H9 (cell line): Measurements from ENCODE around the gene BICD2. TPM values are rescaled to one million over a fixed set of nuclear protein-coding genes. Genes with fewer than 3 reads are reported as not detected.

Source experiments
- DNase-seq: peaks from one replicate; pipeline ENCODE4 v3.0.0-alpha.2; 2017
- H2AFZ ChIP-seq: one replicate; pipeline ENCODE4 v1.6.1; 2013; ENCODE audit warnings: mild to moderate bottlenecking, low read length, control low read depth, moderate library complexity
- H2AK5ac ChIP-seq: 2 replicates; pipeline ENCODE4 v1.6.1; 2013; ENCODE audit warnings: low read length, control low read depth, mixed read lengths; ENCODE audit not compliant: insufficient read length
- H2BK120ac ChIP-seq: one replicate; pipeline ENCODE4 v1.6.1; 2013; ENCODE audit warnings: low read depth, mild to moderate bottlenecking, low read length, control low read depth, inconsistent platforms; ENCODE audit not compliant: poor library complexity, severe bottlenecking
- H2BK12ac ChIP-seq: 2 replicates; pipeline ENCODE4 v1.6.1; 2013; ENCODE audit warnings: low read length, control low read depth, mixed read lengths, low read depth; ENCODE audit not compliant: insufficient read length
- H2BK15ac ChIP-seq: 2 replicates; pipeline ENCODE4 v1.6.1; 2013; ENCODE audit warnings: low read depth, low read length, control low read depth
- H2BK20ac ChIP-seq: one replicate; pipeline ENCODE4 v1.6.1; 2013; ENCODE audit warnings: low read depth, mild to moderate bottlenecking, low read length, control low read depth, inconsistent platforms; ENCODE audit not compliant: poor library complexity, severe bottlenecking
- H2BK5ac ChIP-seq: 2 replicates; pipeline ENCODE4 v1.6.1; 2013; ENCODE audit warnings: low read length, control low read depth, mixed read lengths; ENCODE audit not compliant: insufficient read length
- H3K14ac ChIP-seq: 2 replicates; pipeline ENCODE4 v1.6.1; 2013; ENCODE audit warnings: low read length, control low read depth; ENCODE audit not compliant: insufficient read depth
- H3K18ac ChIP-seq: 2 replicates; pipeline ENCODE4 v1.6.1; 2013; ENCODE audit warnings: low read depth, mild to moderate bottlenecking, mixed read lengths, low read length, control low read depth; ENCODE audit not compliant: insufficient read length
- H3K23ac ChIP-seq: 2 replicates; pipeline ENCODE4 v1.6.1; 2013; ENCODE audit warnings: low read length, control low read depth, mixed read lengths, low read depth; ENCODE audit not compliant: insufficient read length
- H3K23me2 ChIP-seq: 2 replicates; pipeline ENCODE4 v1.6.1; 2013; ENCODE audit warnings: low read depth, mild to moderate bottlenecking, mixed read lengths, low read length, control low read depth; ENCODE audit not compliant: insufficient read length, poor library complexity, severe bottlenecking
- H3K27ac ChIP-seq: 2 replicates; pipeline ENCODE4 v1.5.1; 2013; ENCODE audit warnings: low read length, control low read depth, mixed read lengths, low read depth; ENCODE audit not compliant: insufficient read length
- H3K27me3 ChIP-seq: 2 replicates; pipeline ENCODE4 v1.6.1; 2013; ENCODE audit warnings: low read length, control low read depth, inconsistent platforms; ENCODE audit not compliant: insufficient read depth
- H3K4ac ChIP-seq: 2 replicates; pipeline ENCODE4 v1.6.1; 2013; ENCODE audit warnings: low read depth, mild to moderate bottlenecking, control low read depth, inconsistent platforms, low read length, moderate library complexity
- H3K4me1 ChIP-seq: 2 replicates; pipeline ENCODE4 v1.6.1; 2013; ENCODE audit warnings: low read length, control low read depth, inconsistent platforms; ENCODE audit not compliant: insufficient read depth
- H3K4me2 ChIP-seq: 2 replicates; pipeline ENCODE4 v1.6.1; 2013; ENCODE audit warnings: low read length, control low read depth, mixed read lengths; ENCODE audit not compliant: insufficient read length, insufficient read depth
- H3K56ac ChIP-seq: 2 replicates; pipeline ENCODE4 v1.6.1; 2013; ENCODE audit warnings: low read depth, mild to moderate bottlenecking, mixed read lengths, low read length, control low read depth; ENCODE audit not compliant: insufficient read length
- H3K79me1 ChIP-seq: 2 replicates; pipeline ENCODE4 v1.6.1; 2013; ENCODE audit warnings: low read depth, mild to moderate bottlenecking, moderate library complexity, low read length, control low read depth, inconsistent platforms; ENCODE audit not compliant: insufficient read depth, poor library complexity, severe bottlenecking
- H3K79me2 ChIP-seq: 2 replicates; pipeline ENCODE4 v1.6.1; 2013; ENCODE audit warnings: low read length, control low read depth, inconsistent platforms; ENCODE audit not compliant: insufficient read depth
- H3K9ac ChIP-seq: 2 replicates; pipeline ENCODE4 v1.6.1; 2013; ENCODE audit warnings: low read length, control low read depth, mixed read lengths; ENCODE audit not compliant: insufficient read length; ENCODE audit errors: extremely low read depth
- H3K9me3 ChIP-seq: one replicate; pipeline ENCODE4 v1.6.1; 2013; ENCODE audit warnings: low read depth, low read length, inconsistent platforms; ENCODE audit not compliant: control insufficient read depth
- H3T11ph ChIP-seq: one replicate; pipeline ENCODE4 v1.6.1; 2013; ENCODE audit warnings: mild to moderate bottlenecking, low read length, control low read depth, inconsistent platforms
- H4K20me1 ChIP-seq: one replicate; pipeline ENCODE4 v1.6.1; 2013; ENCODE audit not compliant: control insufficient read depth, insufficient read length, insufficient read depth
- H4K5ac ChIP-seq: 2 replicates; pipeline ENCODE4 v1.6.1; 2013; ENCODE audit warnings: low read depth, mild to moderate bottlenecking, mixed read lengths, low read length, control low read depth; ENCODE audit not compliant: insufficient read length
- H4K8ac ChIP-seq: replicated peaks from 2 replicates; pipeline ENCODE4 v1.6.1; 2013; ENCODE audit warnings: low read length, control low read depth, mixed read lengths, low read depth; ENCODE audit not compliant: insufficient read length
- H4K91ac ChIP-seq: 2 replicates; pipeline ENCODE4 v1.6.1; 2013; ENCODE audit warnings: low read depth, mild to moderate bottlenecking, moderate library complexity, mixed read lengths, low read length, control low read depth; ENCODE audit not compliant: insufficient read length
- H3K27ac Mint-ChIP-seq, 3 experiments: 2 replicates in 2 of 3; 3 replicates in 1 of 3; pipeline ENCODE4 v1.8.0; 2020 to 2021; ENCODE audit warnings: mixed read lengths in 3 of 3, mild to moderate bottlenecking in 1 of 3, moderate library complexity in 1 of 3
- H3K27me3 Mint-ChIP-seq: 2 replicates; pipeline ENCODE4 v1.8.0; 2021; ENCODE audit warnings: low read depth, mild to moderate bottlenecking, moderate library complexity, mixed read lengths
- H3K36me3 Mint-ChIP-seq, 3 experiments: 2 replicates in 2 of 3; 3 replicates in 1 of 3; pipeline ENCODE4 v1.8.0; 2020 to 2021; ENCODE audit warnings: low read depth in 3 of 3, mixed read lengths in 3 of 3; ENCODE audit not compliant: insufficient read depth in 1 of 3
- H3K4me1 Mint-ChIP-seq, 2 experiments: 2 replicates each; pipeline ENCODE4 v1.8.0; 2020; ENCODE audit warnings: mixed read lengths in 2 of 2
- H3K4me3 Mint-ChIP-seq, 2 experiments: 2 replicates in 1 of 2; 3 replicates in 1 of 2; pipeline ENCODE4 v1.8.0; 2020 to 2021; ENCODE audit warnings: mild to moderate bottlenecking in 2 of 2, mixed read lengths in 2 of 2, moderate library complexity in 1 of 2
- H3K9me3 Mint-ChIP-seq, 2 experiments: 2 replicates in 1 of 2; 3 replicates in 1 of 2; pipeline ENCODE4 v1.8.0; 2020; ENCODE audit warnings: mild to moderate bottlenecking in 2 of 2, mixed read lengths in 2 of 2, moderate library complexity in 1 of 2
- WGBS: extraction: QIAGEN DNeasy Blood & Tissue Kit; methylation state at CpG from one replicate; pipeline ENCODE4 v1.1.7; 2013; ENCODE audit warnings: missing lambda C conversion rate, low lambda C conversion rate, mixed read lengths; ENCODE audit not compliant: insufficient read length; ENCODE audit errors: extremely low coverage; 5-methylcytosine and 5-hydroxymethylcytosine counted together
- total RNA-seq: library from RNA; stranded (reverse); gene quantifications from 2 replicates; pipeline ENCODE4 v1.2.1, GENCODE V29; 2021
- TF ChIP-seq, protein P1 (sequence below): fragments of 200-600 bp; sonication (generic); conservative IDR thresholded peaks from 3 replicates; pipeline ENCODE4 v1.8.0; 2021; ENCODE audit warnings: antibody characterized with exemption, mild to moderate bottlenecking

The BICD2 gene
- total RNA-seq, 1 experiment from 2014 or later, result 22.3 TPM

DNA sequence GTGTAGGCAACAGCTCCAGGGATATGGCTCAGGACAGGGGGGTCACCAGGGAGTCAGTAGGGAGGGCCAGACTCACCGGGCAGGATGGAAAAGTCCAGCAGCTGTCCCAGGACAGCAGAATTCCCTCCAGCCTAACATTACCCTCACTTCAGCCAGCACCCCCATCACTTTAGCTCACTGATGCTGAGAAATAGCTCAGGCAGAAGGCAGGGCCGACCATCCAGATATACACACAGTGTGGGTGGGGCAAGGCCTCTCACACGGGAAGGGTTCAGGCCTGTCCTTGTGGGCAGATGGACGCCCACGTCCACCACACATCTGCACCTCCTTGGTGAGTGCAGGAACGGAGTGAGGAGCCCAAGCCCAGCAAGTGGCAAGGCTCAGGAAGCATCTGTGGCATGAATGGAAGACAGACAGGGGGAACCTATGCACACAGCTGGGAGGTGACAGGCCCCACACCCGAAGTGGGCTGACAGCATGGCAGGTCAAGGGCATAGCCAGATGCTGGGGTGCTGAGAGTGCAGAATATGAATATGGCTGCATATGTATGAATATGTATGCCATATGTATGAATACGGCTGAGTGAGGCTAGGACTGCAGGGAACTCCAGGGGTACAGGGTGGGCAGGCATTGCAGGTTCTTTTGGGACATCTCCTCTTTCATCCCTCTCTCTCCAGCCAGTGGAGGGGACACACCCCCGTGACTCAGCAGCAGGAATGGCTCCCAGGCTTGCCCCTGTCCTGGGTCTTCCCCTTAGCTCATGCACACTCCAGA is 17.0 kb downstream of the BICD2 start:
- Histone ChIP-seq H4K8ac (no peak overlapping the region), H3K79me2 (peaks cover 22% of the 10 kb centered on the region; the same call in 1 of the 2 replicates), H3K56ac (no peak overlapping the region), H2BK120ac (no peak overlapping the region), H4K20me1 (no peaks in the 10 kb centered on the region), H3K23me2 (no peaks in the 10 kb centered on the region), H4K91ac (no peak overlapping the region), H3K9ac (no peak overlapping the region), H3K14ac (no peak overlapping the region), H3K23ac (no peak overlapping the region), H3K4me1 (no peaks in the 10 kb centered on the region), H2AK5ac (no peak overlapping the region), H3K18ac (no peak overlapping the region), H3K4ac (no peak overlapping the region), H3K27me3 (no peaks in the 10 kb centered on the region), H3K9me3 (no peaks in the 10 kb centered on the region), H2BK15ac (no peak overlapping the region), H3K27ac (no peak overlapping the region), H2AFZ (no peak overlapping the region), H2BK5ac (no peak overlapping the region), H2BK20ac (no peak overlapping the region), H2BK12ac (no peak overlapping the region), H3K4me2 (no peak overlapping the region), H4K5ac (no peak overlapping the region), H3T11ph (no peak overlapping the region), H3K79me1 (peaks cover 8% of the 10 kb centered on the region)
- Mint-ChIP-seq H3K9me3 (peaks cover 2 to 5% of the 10 kb centered on the region in 2 experiments; a peak in 4 of 5 replicates), H3K36me3 (peaks cover 0 to 9% (median 8%) of the 10 kb centered on the region in 3 experiments; a peak in 5 of 7 replicates), H3K4me1 (peaks cover 41 to 49% of the 10 kb centered on the region in 2 experiments), H3K27ac (peak overlapping the region in 2 of 3 experiments; percentile 70 to 74; a peak in 3 of 7 replicates), H3K4me3 (no peak overlapping the region), H3K27me3 (no peaks in the 10 kb centered on the region)
- no CpG with 5 or more reads among the region's 9 CpGs for WGBS
- no peak for DNase-seq
- TF ChIP-seq, protein P1, sequence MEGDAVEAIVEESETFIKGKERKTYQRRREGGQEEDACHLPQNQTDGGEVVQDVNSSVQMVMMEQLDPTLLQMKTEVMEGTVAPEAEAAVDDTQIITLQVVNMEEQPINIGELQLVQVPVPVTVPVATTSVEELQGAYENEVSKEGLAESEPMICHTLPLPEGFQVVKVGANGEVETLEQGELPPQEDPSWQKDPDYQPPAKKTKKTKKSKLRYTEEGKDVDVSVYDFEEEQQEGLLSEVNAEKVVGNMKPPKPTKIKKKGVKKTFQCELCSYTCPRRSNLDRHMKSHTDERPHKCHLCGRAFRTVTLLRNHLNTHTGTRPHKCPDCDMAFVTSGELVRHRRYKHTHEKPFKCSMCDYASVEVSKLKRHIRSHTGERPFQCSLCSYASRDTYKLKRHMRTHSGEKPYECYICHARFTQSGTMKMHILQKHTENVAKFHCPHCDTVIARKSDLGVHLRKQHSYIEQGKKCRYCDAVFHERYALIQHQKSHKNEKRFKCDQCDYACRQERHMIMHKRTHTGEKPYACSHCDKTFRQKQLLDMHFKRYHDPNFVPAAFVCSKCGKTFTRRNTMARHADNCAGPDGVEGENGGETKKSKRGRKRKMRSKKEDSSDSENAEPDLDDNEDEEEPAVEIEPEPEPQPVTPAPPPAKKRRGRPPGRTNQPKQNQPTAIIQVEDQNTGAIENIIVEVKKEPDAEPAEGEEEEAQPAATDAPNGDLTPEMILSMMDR, result no peak
